Measurements from ENCODE around the gene RPUSD1. TPM values are rescaled to one million over a fixed set of nuclear protein-coding genes. Genes with fewer than 3 reads are reported as not detected.

Gene RPUSD1
- total RNA-seq, 2 donors from 2014 or later: 12.3 to 13.9 TPM

- H3K9me3 ChIP-seq: no peaks in the 10 kb centered on the region
- no peaks in the 10 kb centered on the region for H3K27me3 ChIP-seq (replicated peaks; ENCODE audit: insufficient read depth)
- TF ChIP-seq CTCF (IDR thresholded peaks at IDR 0.05): no peak
- ATAC-seq (ENCODE audit: insufficient number of reproducible peaks, low FRiP score, low read depth): no peak
- no peak overlapping the region for H3K27ac ChIP-seq
- no peaks in the 10 kb centered on the region for H3K4me1 ChIP-seq (ENCODE audit: control insufficient read depth in 1 of 2, low read depth in 2 of 2)
- H3K4me3 ChIP-seq: no peak overlapping the region
- DNase-seq (ENCODE audit: low spot score): no peak
- no peaks in the 10 kb centered on the region for H3K36me3 ChIP-seq
Observed at GRCh38 chr16:819336-820043, 31.3 kb upstream of the RPUSD1 start.

- DNase-seq (ENCODE audit: low spot score): no peak
- Histone ChIP-seq H3K9me3 (no peaks in the 10 kb centered on the region), H3K27me3 (replicated peaks; ENCODE audit: insufficient read depth) (no peaks in the 10 kb centered on the region), H3K27ac (no peak overlapping the region), H3K36me3 (no peaks in the 10 kb centered on the region), H3K4me1 (ENCODE audit: control insufficient read depth in 1 of 2, low read depth in 2 of 2) (no peaks in the 10 kb centered on the region), H3K4me3 (no peak overlapping the region)
- TF ChIP-seq CTCF (IDR thresholded peaks at IDR 0.05): no peak
- ATAC-seq (ENCODE audit: insufficient number of reproducible peaks, low FRiP score, low read depth): no peak
Observed at GRCh38 chr16:818592-818991, 30.4 kb upstream of the RPUSD1 start.

GRCh38 chr16:818132-818531, 30.0 kb upstream of the RPUSD1 start:
- ATAC-seq (ENCODE audit: insufficient number of reproducible peaks, low FRiP score, low read depth) (no peak), DNase-seq (ENCODE audit: low spot score) (no peak)
- H3K4me1 ChIP-seq (ENCODE audit: control insufficient read depth in 1 of 2, low read depth in 2 of 2): no peaks in the 10 kb centered on the region
- TF ChIP-seq CTCF (IDR thresholded peaks at IDR 0.05): no peak
- no peaks in the 10 kb centered on the region for H3K9me3 ChIP-seq
- no peaks in the 10 kb centered on the region for H3K27me3 ChIP-seq (replicated peaks; ENCODE audit: insufficient read depth)
- H3K27ac ChIP-seq: no peak overlapping the region
- H3K36me3 ChIP-seq: no peaks in the 10 kb centered on the region
- H3K4me3 ChIP-seq: no peak overlapping the region

GRCh38 chr16:817001-817906, 29.1 kb upstream of the RPUSD1 start:
- no peak overlapping the region for H3K27ac ChIP-seq
- H3K4me1 ChIP-seq (ENCODE audit: control insufficient read depth in 1 of 2, low read depth in 2 of 2): no peaks in the 10 kb centered on the region
- H3K9me3 ChIP-seq: peaks cover 2% of the 10 kb centered on the region
- H3K27me3 ChIP-seq (replicated peaks; ENCODE audit: insufficient read depth): no peaks in the 10 kb centered on the region
- H3K36me3 ChIP-seq: no peaks in the 10 kb centered on the region
- TF ChIP-seq CTCF (IDR thresholded peaks at IDR 0.05): no peak
- ATAC-seq (ENCODE audit: insufficient number of reproducible peaks, low FRiP score, low read depth) (no peak), DNase-seq (ENCODE audit: low spot score) (no peak)
- no peak overlapping the region for H3K4me3 ChIP-seq

GRCh38 chr16:815861-816260, 27.7 kb upstream of the RPUSD1 start:
- DNase-seq (ENCODE audit: low spot score) (no peak), ATAC-seq (ENCODE audit: insufficient number of reproducible peaks, low FRiP score, low read depth) (no peak)
- Histone ChIP-seq H3K4me1 (ENCODE audit: control insufficient read depth in 1 of 2, low read depth in 2 of 2) (no peaks in the 10 kb centered on the region), H3K36me3 (no peaks in the 10 kb centered on the region), H3K27ac (no peak overlapping the region), H3K27me3 (replicated peaks; ENCODE audit: insufficient read depth) (no peaks in the 10 kb centered on the region), H3K9me3 (peaks cover 5% of the 10 kb centered on the region), H3K4me3 (no peak overlapping the region)
- no peak for TF ChIP-seq CTCF (IDR thresholded peaks at IDR 0.05)

Data from thoracic aorta (tissue), 2 donors.